ENCODE data around the gene PTPRG.
"Not testable (repeated sequence)": the region's sequence is repeated elsewhere in the genome, so short reads cannot be mapped to it uniquely, and the experiment has no call there.

Gene PTPRG

GRCh38 chr3:61796911-61797310 lies 235.5 kb downstream of the PTPRG start:
- no peak for DNase-seq (ENCODE audit: low read depth in 2 of 2)

DNA sequence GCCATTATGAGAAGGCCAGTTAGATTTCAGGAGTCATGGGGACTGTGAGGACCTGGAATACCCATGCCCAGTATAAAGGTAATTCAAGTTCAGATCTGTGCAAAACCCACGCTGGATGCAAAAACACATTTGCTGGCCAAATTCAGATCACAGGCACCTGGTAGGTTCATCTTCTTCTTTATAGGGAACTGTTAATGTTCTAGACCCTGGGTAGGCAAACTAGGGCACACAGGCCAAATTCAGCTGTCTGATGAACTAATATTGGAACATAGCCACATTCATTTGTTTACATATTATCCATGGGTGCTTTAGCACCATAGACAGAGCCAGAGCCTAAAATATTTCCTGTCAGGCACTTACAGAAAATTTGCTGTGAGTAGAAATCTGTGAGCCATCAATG lies 241.4 kb downstream of the PTPRG start:
- DNase-seq (ENCODE audit: low read depth in 2 of 2): no peak

DNA sequence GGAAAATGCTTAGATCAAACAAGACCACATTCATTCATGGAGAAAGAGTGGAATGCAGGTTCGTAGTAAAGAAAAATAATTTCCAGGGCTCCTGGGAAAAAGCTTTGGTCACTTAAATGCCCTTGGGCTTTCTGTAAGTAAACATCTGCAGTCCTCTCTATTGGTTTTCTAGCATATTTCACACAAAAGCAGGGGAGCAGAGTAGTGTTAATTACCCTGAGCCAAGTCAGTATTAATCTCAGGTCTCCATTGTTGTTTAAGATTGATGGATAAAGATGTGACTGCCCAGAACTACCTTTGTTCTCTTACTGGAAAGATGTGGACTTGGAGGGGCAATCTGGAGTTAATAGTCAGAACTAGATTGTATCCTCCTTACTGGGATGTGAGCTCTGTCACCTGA lies 242.6 kb downstream of the PTPRG start:
- DNase-seq (ENCODE audit: low read depth in 2 of 2): no peak

- no peak for DNase-seq (ENCODE audit: low read depth in 2 of 2)
These were observed 243.4 kb downstream of the PTPRG start for GRCh38 chr3:61804782-61805181.

GRCh38 chr3:61805510-61806080 lies 244.2 kb downstream of the PTPRG start:
- no peak for DNase-seq (ENCODE audit: low read depth in 2 of 2)

- no peak for DNase-seq (ENCODE audit: low read depth in 2 of 2)
These were observed 245.4 kb downstream of the PTPRG start for GRCh38 chr3:61806810-61807209.

- no peak for DNase-seq (ENCODE audit: low read depth in 2 of 2)
These were observed 246.5 kb downstream of the PTPRG start for GRCh38 chr3:61807865-61808276.

DNA sequence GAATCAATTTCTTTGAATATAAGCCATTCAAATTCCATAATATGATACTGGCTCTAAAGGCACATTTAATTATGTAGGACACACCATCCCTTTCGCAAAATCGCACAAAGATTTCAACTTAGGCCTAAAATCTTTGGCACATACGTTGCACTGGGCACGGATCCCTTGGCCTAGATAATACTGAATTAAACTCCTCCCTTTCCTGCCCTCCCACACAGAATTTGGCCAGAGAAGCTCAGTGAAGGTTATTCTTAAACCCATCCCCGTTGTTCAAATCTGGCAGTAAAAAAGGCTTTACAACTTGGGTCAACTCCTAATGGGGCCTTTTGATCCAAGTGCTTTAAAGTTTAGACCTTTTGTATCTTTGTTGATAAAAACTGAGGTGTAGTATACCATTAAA lies 247.2 kb downstream of the PTPRG start:
- DNase-seq (ENCODE audit: low read depth in 2 of 2): no peak

- DNase-seq (ENCODE audit: low read depth in 2 of 2): no peak
These were observed 247.6 kb downstream of the PTPRG start for GRCh38 chr3:61808999-61809398.

DNA sequence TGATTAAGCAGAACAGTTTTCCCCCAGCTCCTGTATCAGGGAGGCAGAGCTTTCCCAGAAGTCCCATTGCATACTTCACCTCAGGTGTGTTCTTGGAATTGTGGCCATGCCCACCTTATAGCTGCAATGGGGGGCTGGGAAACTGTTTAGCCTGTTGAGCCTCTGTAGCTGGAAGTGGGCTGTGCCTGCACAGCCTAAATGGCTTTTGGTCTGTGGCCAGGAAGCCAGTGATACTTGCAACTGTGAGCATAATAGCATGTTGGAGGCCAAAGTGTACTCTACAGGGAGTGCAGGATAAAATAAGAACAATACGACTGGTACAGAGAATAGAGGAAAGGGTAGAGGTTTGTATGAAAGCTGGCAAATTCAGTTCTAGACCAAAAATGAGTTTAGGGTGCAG lies 248.5 kb downstream of the PTPRG start:
- no peak for DNase-seq (ENCODE audit: low read depth in 2 of 2)

DNA sequence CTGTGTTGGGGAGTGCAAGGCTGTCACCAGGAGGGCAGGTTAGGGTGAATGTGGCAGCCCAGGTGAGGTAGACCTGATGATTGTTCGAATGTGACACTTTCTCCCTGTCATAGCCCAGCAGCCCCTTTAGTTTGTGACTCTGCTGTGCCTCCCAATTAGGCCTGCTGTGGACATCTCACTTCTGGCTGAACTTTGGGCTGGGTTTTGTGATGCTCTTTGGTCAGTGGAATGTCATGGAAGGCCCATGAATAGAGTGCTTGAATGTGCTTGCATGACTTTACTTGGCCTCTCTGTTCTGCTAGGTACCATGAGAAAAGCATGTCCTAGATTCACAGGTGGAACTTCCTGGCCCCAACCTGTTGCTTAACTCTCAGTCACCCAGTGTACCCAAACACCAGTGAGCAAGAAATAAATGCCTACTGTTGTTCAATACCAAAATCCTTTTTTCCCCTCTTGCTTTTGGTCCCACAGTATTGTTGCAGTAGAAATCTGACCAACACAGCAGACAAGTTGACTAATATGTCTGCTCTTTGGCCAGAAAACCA lies 249.7 kb downstream of the PTPRG start:
- DNase-seq (ENCODE audit: low read depth in 2 of 2): no peak

GRCh38 chr3:61811652-61812051 lies 250.3 kb downstream of the PTPRG start:
- no peak for DNase-seq (ENCODE audit: low read depth in 2 of 2)

DNA sequence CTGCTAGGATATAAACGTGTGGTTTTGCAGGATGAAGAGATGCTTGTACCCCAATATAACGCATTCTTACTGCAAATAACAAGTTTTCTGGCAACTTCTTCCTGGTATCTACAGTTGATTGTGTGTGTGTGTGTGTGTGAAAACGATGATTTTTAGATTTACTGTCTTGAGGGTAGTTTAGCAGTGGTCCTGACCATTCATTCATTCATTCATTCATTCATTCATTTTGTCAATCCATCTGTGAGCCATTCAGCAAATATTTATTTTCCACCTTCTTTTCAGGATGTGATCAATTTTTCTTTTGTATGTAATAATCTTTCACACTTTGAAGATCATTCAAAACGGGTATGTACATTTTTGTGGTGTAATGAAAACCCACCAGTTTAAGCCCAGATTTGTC lies 250.7 kb downstream of the PTPRG start:
- DNase-seq (ENCODE audit: low read depth in 2 of 2): no peak

GRCh38 chr3:61812517-61812916 lies 251.1 kb downstream of the PTPRG start:
- DNase-seq (ENCODE audit: low read depth in 2 of 2): no peak

DNA sequence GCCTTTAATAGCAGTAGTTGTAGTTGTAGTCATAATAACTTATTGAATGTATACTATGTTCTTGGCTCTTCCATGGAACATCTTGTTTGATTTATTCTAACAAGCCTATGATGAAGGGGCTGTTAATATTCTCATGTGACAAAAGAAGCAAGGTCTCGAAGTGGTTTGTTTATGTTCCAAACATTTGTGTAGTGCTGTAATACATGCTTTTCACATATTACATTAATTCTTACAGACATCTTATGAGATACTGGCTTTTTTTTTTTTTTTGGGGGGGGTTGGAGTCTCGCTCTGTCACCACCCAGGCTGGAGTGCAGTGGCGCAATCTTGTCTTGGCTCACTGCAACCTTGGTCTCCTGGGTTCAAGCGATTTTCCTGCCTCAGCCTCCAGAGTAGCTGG lies 252.3 kb downstream of the PTPRG start:
- no peak for DNase-seq (ENCODE audit: low read depth in 2 of 2)

GRCh38 chr3:61814674-61815073 lies 253.3 kb downstream of the PTPRG start:
- no peak for DNase-seq (ENCODE audit: low read depth in 2 of 2)

DNA sequence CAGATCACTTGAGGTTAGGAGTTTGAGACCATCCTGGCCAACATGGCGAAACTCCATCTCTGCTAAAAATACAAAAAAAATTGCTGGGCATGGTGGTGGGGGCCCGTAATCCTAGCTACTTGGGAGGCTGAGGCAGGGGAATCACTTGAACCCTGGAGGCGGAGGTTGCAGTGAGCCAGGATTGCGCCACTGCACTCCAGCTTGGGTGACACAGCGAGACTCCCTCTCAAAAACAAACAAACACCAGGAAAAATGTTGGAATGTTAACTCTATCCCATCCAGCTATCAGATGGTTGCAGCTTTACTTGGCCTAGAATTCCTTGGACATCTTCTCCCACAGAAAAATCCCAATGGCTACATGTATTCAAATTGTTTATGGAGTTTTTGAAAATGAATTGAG lies 254.9 kb downstream of the PTPRG start:
- DNase-seq (ENCODE audit: low read depth in 2 of 2): not testable (repeated sequence)

GRCh38 chr3:61819861-61820260 lies 258.5 kb downstream of the PTPRG start:
- DNase-seq (ENCODE audit: low read depth in 2 of 2): no peak

DNA sequence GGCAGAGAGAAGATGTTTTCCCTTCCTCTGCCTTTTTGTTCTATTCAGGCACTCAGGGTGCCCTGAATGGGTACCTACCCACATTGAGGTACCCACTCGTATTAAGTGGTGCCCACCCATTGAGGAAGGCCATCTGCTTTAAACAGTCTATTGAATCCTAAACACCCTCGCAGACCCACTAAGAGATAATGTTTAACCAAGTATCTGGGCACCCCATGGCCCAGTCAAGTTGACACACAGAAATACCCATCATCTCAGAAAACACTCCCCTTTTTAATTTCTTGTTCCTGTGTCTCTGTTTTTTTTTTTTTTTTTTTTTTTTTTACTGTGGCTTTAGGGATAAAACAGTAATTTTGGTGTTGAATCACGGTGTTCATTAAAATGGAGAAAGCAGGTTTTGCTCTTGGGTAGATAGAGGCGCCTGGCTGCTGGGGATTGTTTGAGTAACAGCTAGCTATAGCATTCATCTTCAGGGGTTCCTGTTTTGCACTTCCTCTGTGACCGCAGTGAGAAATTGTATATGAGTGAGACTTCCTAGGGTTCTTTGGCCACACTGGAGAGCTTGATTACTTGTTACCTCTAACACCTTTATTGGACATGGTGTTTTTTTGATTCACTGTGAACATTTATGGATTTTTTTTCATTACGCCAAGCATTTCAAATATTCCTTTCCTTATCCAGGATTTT lies 259.1 kb downstream of the PTPRG start:
- DNase-seq (ENCODE audit: low read depth in 2 of 2): no peak

DNA sequence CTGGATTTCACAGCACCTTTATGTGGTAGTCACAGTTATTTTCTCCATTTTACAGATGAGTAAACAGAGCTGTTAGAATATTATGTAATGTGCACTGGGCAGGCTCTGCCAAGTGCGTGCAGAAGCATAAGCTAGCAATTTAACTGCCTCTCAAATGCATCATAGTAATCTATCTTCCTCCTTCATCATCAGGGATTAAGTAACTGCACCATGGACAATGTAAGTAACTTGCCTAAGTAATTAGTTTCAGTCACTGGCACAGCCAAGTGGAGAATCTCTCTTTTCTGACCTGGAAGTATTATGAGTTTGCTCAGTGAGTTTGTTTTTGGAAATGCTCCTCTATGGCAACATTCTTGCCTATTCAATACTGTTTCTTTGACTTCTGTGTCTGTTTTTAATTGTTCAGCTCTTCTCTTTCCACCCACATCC lies 260.5 kb downstream of the PTPRG start:
- no peak for DNase-seq (ENCODE audit: low read depth in 2 of 2)

DNA sequence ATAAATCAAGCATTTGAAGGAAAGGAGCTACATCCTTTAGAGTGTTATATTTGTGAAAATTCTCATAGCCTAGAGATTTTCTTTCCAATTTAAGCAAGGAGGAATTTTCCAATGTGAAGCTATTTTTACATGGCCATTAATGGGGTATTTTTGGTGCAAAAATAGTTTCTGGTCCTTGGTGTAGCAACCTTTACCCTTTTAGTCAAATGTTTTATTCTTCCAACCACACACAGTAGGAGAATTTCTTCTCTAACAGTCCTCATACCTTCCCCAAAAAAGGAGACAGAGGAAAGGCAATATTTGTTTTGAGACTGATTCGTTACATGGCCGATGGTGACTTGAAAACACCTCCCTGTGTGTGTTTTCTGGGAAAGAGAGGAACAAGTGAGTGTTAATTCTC lies 261.2 kb downstream of the PTPRG start:
- DNase-seq (ENCODE audit: low read depth in 2 of 2): no peak

- DNase-seq (ENCODE audit: low read depth in 2 of 2): no peak
These were observed 263.3 kb downstream of the PTPRG start for GRCh38 chr3:61824553-61825135.

DNA sequence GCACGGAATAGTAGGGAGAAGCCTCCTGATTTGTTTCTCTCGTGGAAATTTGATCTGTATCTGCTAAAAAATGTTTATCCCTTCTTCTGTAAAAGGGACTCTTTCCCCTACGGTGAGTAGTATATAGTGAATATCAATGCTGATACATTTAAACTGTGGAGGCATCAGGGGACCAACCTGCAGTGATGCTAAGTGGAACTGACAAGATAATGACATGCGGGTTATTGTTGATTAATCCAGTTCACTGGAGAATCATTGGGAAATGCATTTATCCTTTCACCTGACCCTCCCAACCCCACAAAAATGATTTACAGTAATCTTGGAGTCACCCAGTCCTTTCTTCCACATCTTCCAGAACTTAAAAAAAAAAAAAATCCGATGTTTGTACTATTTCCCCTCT lies 264.8 kb downstream of the PTPRG start:
- DNase-seq (ENCODE audit: low read depth in 2 of 2): no peak
